Spleen (tissue), 7 donors: ENCODE measurements around the gene RND3.

ENCODE experiments used
- POLR2A ChIP-seq, 3 donors: fragments of 450-650 bp; IDR thresholded peaks; one replicate each; pipeline ENCODE4 v1.5.1; 2017; ENCODE audit warnings: antibody characterized with exemption in 3 of 3, mild to moderate bottlenecking in 1 of 3
- POLR2AphosphoS5 ChIP-seq, 3 donors: sonication (generic); formaldehyde crosslinking; IDR thresholded peaks; one replicate each; pipeline ENCODE4 v1.5.1; 2017; ENCODE audit warnings: antibody characterized with exemption in 3 of 3
- TF ChIP-seq, protein P1 (sequence below), 11 experiments: fragments of 200-600 bp in 7 of 11; fragments of 450-650 bp in 4 of 11; sonication (generic) in 4 of 11; IDR thresholded peaks in 8 of 11; conservative IDR thresholded peaks in 3 of 11; 1 replicate in 7 of 11; 2 replicates in 4 of 11; pipeline versions ENCODE4 v1.4.0 to v1.8.0; 2016 to 2021; ENCODE audit warnings: antibody characterized with exemption in 11 of 11, inconsistent platforms in 4 of 11, mild to moderate bottlenecking in 1 of 11
- donor health status: DM: no; HTN: no; CAD: no; lungs with moderate emphysema.
- donor health status: DM: no; HTN: no; CAD: no.
- donor health status: DM: no; HTN: no; CAD: no.

DNA sequence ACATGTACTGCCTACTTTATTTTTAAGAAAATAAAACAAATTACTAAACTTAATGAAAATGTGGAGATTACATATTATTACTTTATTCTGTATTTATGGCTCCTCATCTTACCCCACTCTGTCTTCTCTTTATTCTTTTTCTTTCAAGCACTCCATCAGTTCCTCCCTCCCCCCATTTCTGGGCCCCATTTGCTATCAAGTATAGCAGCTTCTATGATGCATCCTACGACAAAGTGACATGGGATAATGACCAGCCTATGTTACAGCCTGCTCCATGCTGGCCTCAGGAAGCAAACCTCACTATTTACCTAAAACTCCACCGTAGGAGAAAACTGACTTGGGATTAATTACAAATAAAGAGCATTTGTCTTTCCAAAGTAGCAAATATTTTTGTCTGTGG is 58.8 kb downstream of the RND3 start:
- TF ChIP-seq, protein P1, sequence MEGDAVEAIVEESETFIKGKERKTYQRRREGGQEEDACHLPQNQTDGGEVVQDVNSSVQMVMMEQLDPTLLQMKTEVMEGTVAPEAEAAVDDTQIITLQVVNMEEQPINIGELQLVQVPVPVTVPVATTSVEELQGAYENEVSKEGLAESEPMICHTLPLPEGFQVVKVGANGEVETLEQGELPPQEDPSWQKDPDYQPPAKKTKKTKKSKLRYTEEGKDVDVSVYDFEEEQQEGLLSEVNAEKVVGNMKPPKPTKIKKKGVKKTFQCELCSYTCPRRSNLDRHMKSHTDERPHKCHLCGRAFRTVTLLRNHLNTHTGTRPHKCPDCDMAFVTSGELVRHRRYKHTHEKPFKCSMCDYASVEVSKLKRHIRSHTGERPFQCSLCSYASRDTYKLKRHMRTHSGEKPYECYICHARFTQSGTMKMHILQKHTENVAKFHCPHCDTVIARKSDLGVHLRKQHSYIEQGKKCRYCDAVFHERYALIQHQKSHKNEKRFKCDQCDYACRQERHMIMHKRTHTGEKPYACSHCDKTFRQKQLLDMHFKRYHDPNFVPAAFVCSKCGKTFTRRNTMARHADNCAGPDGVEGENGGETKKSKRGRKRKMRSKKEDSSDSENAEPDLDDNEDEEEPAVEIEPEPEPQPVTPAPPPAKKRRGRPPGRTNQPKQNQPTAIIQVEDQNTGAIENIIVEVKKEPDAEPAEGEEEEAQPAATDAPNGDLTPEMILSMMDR (IDR thresholded peaks at IDR 0.05 in 8 of 11, conservative IDR thresholded peaks at IDR 0.05 in 3 of 11), result no peak
- TF ChIP-seq POLR2A (IDR thresholded peaks at IDR 0.05), result no peak
- TF ChIP-seq POLR2AphosphoS5 (IDR thresholded peaks at IDR 0.05), result no peak
